HepG2 (cell line): Measurements from ENCODE around the gene TPBGL. TPM values are rescaled to one million over a fixed set of nuclear protein-coding genes. Genes with fewer than 3 reads are reported as not detected.

Experiments used
- ATF2 ChIP-seq: sonication (generic); formaldehyde crosslinking; IDR thresholded peaks from 2 replicates; pipeline ENCODE4 v1.4.0; 2020; ENCODE audit warnings: missing genetic modification reagents
- ATF7 ChIP-seq, 2 experiments: fragments of 450-650 bp in 1 of 2; sonication (generic) in 1 of 2; formaldehyde crosslinking in 1 of 2; IDR thresholded peaks; 2 replicates each; pipeline versions ENCODE4 v1.4.0 to v1.6.1; 2016 to 2020; ENCODE audit warnings: antibody characterized with exemption in 1 of 2, mild to moderate bottlenecking in 1 of 2, missing genetic modification reagents in 1 of 2
- E2F1 ChIP-seq: sonication (generic); formaldehyde crosslinking; IDR thresholded peaks from 2 replicates; pipeline ENCODE4 v1.5.0; 2020; ENCODE audit warnings: missing genetic modification reagents
- E2F2 ChIP-seq: sonication (generic); formaldehyde crosslinking; IDR thresholded peaks from 2 replicates; pipeline ENCODE4 v1.4.0; 2020; ENCODE audit warnings: missing genetic modification reagents, borderline replicate concordance
- FOXO4 ChIP-seq: sonication (generic); formaldehyde crosslinking; conservative IDR thresholded peaks from 2 replicates; pipeline ENCODE4 v1.8.1; 2023; ENCODE audit warnings: missing genetic modification reagents
- JARID2 ChIP-seq: sonication (generic); formaldehyde crosslinking; IDR thresholded peaks from 2 replicates; pipeline ENCODE4 v1.8.1; 2023; ENCODE audit warnings: missing genetic modification reagents, inconsistent platforms; ENCODE audit not compliant: insufficient replicate concordance
- MAX ChIP-seq: IDR thresholded peaks from 2 replicates; pipeline ENCODE4 v1.6.1; 2012; ENCODE audit warnings: inconsistent platforms
- MIER2 ChIP-seq: IDR thresholded peaks from 2 replicates; pipeline ENCODE4 v1.6.1; 2016; ENCODE audit warnings: missing biosample characterization, missing genetic modification reagents
- RERE ChIP-seq: IDR thresholded peaks from 2 replicates; pipeline ENCODE4 v1.6.1; 2016; ENCODE audit warnings: low read depth, missing genetic modification reagents, missing compliant biosample characterization
- ZBTB8A ChIP-seq: sonication (generic); formaldehyde crosslinking; IDR thresholded peaks from 2 replicates; pipeline ENCODE4 v1.4.0; 2020; ENCODE audit warnings: mild to moderate bottlenecking, low read depth, missing genetic modification reagents, borderline replicate concordance
- ZNF280B ChIP-seq: sonication (generic); formaldehyde crosslinking; IDR thresholded peaks from 2 replicates; pipeline ENCODE4 v1.5.0; 2020; ENCODE audit warnings: missing genetic modification reagents, mild to moderate bottlenecking, borderline replicate concordance
- ZNF562 ChIP-seq: sonication (generic); formaldehyde crosslinking; IDR thresholded peaks from 2 replicates; pipeline ENCODE4 v1.8.0; 2022; ENCODE audit warnings: missing genetic modification reagents, borderline replicate concordance
- ZNF776 ChIP-seq: sonication (generic); formaldehyde crosslinking; IDR thresholded peaks from 2 replicates; pipeline ENCODE4 v1.4.0; 2020; ENCODE audit warnings: mild to moderate bottlenecking, missing genetic modification reagents
- ZNF83 ChIP-seq: sonication (generic); formaldehyde crosslinking; IDR thresholded peaks from 2 replicates; pipeline ENCODE4 v1.4.0; 2020; ENCODE audit warnings: missing genetic modification reagents, mild to moderate bottlenecking, borderline replicate concordance
- ZNF879 ChIP-seq: sonication (generic); formaldehyde crosslinking; IDR thresholded peaks from 2 replicates; pipeline ENCODE4 v1.8.1; 2023; ENCODE audit warnings: missing genetic modification reagents
- polyA plus RNA-seq, 8 experiments: library from polyadenylated mRNA; depleted of rRNA in 3 of 8; stranded (reverse) in 7 of 8; unstranded in 1 of 8; fragments of >200 nt; fragmentation: Illumina TruSeq in 4 of 8; extraction: Trizol in 4 of 8; gene quantifications; 2 replicates each; pipeline versions ENCODE4 v1.2.1 to v1.2.3, GENCODE V29; 2011 to 2016; ENCODE audit warnings: low read depth in 4 of 8, missing spikeins in 1 of 8, mixed read lengths in 1 of 8; ENCODE audit not compliant: insufficient read depth in 1 of 8
- total RNA-seq, 5 experiments: library from RNA; depleted of rRNA; stranded (reverse); fragments of >200 nt; fragmentation: Illumina TruSeq; extraction: Trizol; gene quantifications; 2 replicates each; pipeline ENCODE4 v1.2.3, GENCODE V29; 2016; ENCODE audit warnings: low read depth in 1 of 5

Gene TPBGL
- total and polyA plus RNA-seq, 2 of the 13 experiments (the other 11 are each of a cell fraction or from before 2014, with no cell fraction given): not detected

- TF ChIP-seq FOXO4: no peak
- TF ChIP-seq ATF7 (IDR thresholded peaks at IDR 0.05): 0 out of 2 replicates have a peak, but pooled peaks have one; percentile 1
- TF ChIP-seq ATF7 (CRISPR knock-in tag; IDR thresholded peaks at IDR 0.05): no peak
- TF ChIP-seq MAX: peak; percentile 31; the same call in 1 of the 2 replicates
- no peak for TF ChIP-seq ZNF776 (CRISPR knock-in tag)
- no peak for TF ChIP-seq ZNF879 (CRISPR knock-in tag)
- TF ChIP-seq ZBTB8A (CRISPR knock-in tag): no peak
- no peak for TF ChIP-seq ZNF83 (CRISPR knock-in tag)
- no peak for TF ChIP-seq RERE (CRISPR knock-in tag)
- no peak for TF ChIP-seq ZNF562 (CRISPR knock-in tag)
- peak; percentile 57; the same call in 1 of the 2 replicates for TF ChIP-seq ATF2 (CRISPR knock-in tag)
- TF ChIP-seq E2F2: no peak
- TF ChIP-seq JARID2 (CRISPR knock-in tag): no peak
- peak; percentile 37 for TF ChIP-seq MIER2
- TF ChIP-seq E2F1 (CRISPR knock-in tag): no peak
- no peak; the same call in 1 of the 2 replicates for TF ChIP-seq ZNF280B (CRISPR knock-in tag)
Observed at GRCh38 chr11:75204012-75204674, 36.4 kb upstream of the TPBGL start (continued).
